ENCODE results near the gene TTC8. TPM values are rescaled to one million over a fixed set of nuclear protein-coding genes. Genes with fewer than 3 reads are reported as not detected.

TTC8 gene
- total RNA-seq, 1 donor from 2014 or later, result 9.0 TPM

- DNase-seq (ENCODE audit: low read depth) (no peak), FAIRE-seq (no peak)
- peaks cover 2% of the 10 kb centered on the region for H3K36me3 ChIP-seq (ENCODE audit: control insufficient read depth, insufficient read depth, low read length)
- H3K4me3 ChIP-seq (ENCODE audit: low read depth, low read length), result no peak overlapping the region
- H3K27me3 ChIP-seq (ENCODE audit: control insufficient read depth, insufficient read depth, low read length), result no peaks in the 10 kb centered on the region
- no peak for TF ChIP-seq CTCF (IDR thresholded peaks at IDR 0.05; ENCODE audit: insufficient read depth, low read length, severe bottlenecking)
These were observed 48.5 kb downstream of the TTC8 start for GRCh38 chr14:88872976-88873375.

- no peak for FAIRE-seq
- TF ChIP-seq CTCF (IDR thresholded peaks at IDR 0.05; ENCODE audit: insufficient read depth, low read length, severe bottlenecking), result no peak
- no peak for DNase-seq (ENCODE audit: low read depth)
- Histone ChIP-seq H3K4me3 (ENCODE audit: low read depth, low read length) (no peak overlapping the region), H3K36me3 (ENCODE audit: control insufficient read depth, insufficient read depth, low read length) (peaks cover 1% of the 10 kb centered on the region), H3K27me3 (ENCODE audit: control insufficient read depth, insufficient read depth, low read length) (no peaks in the 10 kb centered on the region)
These were observed 52.7 kb downstream of the TTC8 start for GRCh38 chr14:88877192-88877591.

- DNase-seq (ENCODE audit: low read depth) (peak; percentile 94), FAIRE-seq (no peak)
- Histone ChIP-seq H3K36me3 (ENCODE audit: control insufficient read depth, insufficient read depth, low read length) (no peaks in the 10 kb centered on the region), H3K27me3 (ENCODE audit: control insufficient read depth, insufficient read depth, low read length) (no peaks in the 10 kb centered on the region), H3K4me3 (ENCODE audit: low read depth, low read length) (no peak overlapping the region)
- TF ChIP-seq CTCF (IDR thresholded peaks at IDR 0.05; ENCODE audit: insufficient read depth, low read length, severe bottlenecking), result no peak
These were observed 54.6 kb downstream of the TTC8 start for GRCh38 chr14:88879022-88879421.

GRCh38 chr14:88882236-88882635 is 57.8 kb downstream of the TTC8 start:
- H3K4me3 ChIP-seq (ENCODE audit: low read depth, low read length), result no peak overlapping the region
- TF ChIP-seq CTCF (IDR thresholded peaks at IDR 0.05; ENCODE audit: insufficient read depth, low read length, severe bottlenecking), result no peak
- no peak for DNase-seq (ENCODE audit: low read depth)
- H3K27me3 ChIP-seq (ENCODE audit: control insufficient read depth, insufficient read depth, low read length), result no peaks in the 10 kb centered on the region
- H3K36me3 ChIP-seq (ENCODE audit: control insufficient read depth, insufficient read depth, low read length), result no peaks in the 10 kb centered on the region
- no peak for FAIRE-seq

GRCh38 chr14:88895116-88895515 is 70.7 kb downstream of the TTC8 start:
- FAIRE-seq (no peak), DNase-seq (ENCODE audit: low read depth) (peak; percentile 79)
- H3K27me3 ChIP-seq (ENCODE audit: control insufficient read depth, insufficient read depth, low read length), result no peaks in the 10 kb centered on the region
- TF ChIP-seq CTCF (IDR thresholded peaks at IDR 0.05; ENCODE audit: insufficient read depth, low read length, severe bottlenecking), result no peak
- no peaks in the 10 kb centered on the region for H3K36me3 ChIP-seq (ENCODE audit: control insufficient read depth, insufficient read depth, low read length)
- no peak overlapping the region for H3K4me3 ChIP-seq (ENCODE audit: low read depth, low read length)

- no peak for FAIRE-seq
These were observed 76.7 kb downstream of the TTC8 start for GRCh38 chr14:88901189-88901588.

More at GRCh38 chr14:88901189-88901588, 76.7 kb downstream of the TTC8 start:
- no peak for DNase-seq (ENCODE audit: low read depth)
- no peaks in the 10 kb centered on the region for H3K27me3 ChIP-seq (ENCODE audit: control insufficient read depth, insufficient read depth, low read length)
- no peak for TF ChIP-seq CTCF (IDR thresholded peaks at IDR 0.05; ENCODE audit: insufficient read depth, low read length, severe bottlenecking)
- H3K4me3 ChIP-seq (ENCODE audit: low read depth, low read length), result no peak overlapping the region
- H3K36me3 ChIP-seq (ENCODE audit: control insufficient read depth, insufficient read depth, low read length), result no peaks in the 10 kb centered on the region

All from bronchial epithelial cell (primary cell).